Esophagus (tissue), 2 donors: Measurements from ENCODE around the gene PVR. TPM values are rescaled to one million over a fixed set of nuclear protein-coding genes. Genes with fewer than 3 reads are reported as not detected.
"Not testable (repeated sequence)": the region's sequence is repeated elsewhere in the genome, so short reads cannot be mapped to it uniquely, and the experiment has no call there.

Experiments
- H3K27ac ChIP-seq, 2 donors: one replicate each; pipeline ENCODE4 v1.5.1; 2013; ENCODE audit warnings: low read depth in 2 of 2, mild to moderate bottlenecking in 2 of 2, inconsistent platforms in 1 of 2, low read length in 1 of 2, moderate library complexity in 1 of 2
- H3K27me3 ChIP-seq, 2 donors: one replicate each; pipeline ENCODE4 v1.6.1; 2013; ENCODE audit warnings: low read length in 2 of 2, control low read depth in 1 of 2, mild to moderate bottlenecking in 1 of 2; ENCODE audit not compliant: insufficient read depth in 2 of 2, control insufficient read depth in 1 of 2
- H3K36me3 ChIP-seq, 2 donors: one replicate each; pipeline ENCODE4 v1.6.1; 2013; ENCODE audit warnings: low read length in 1 of 2; ENCODE audit not compliant: control insufficient read depth in 2 of 2, insufficient read depth in 2 of 2
- H3K4me1 ChIP-seq, 2 donors: one replicate each; pipeline ENCODE4 v1.6.1; 2013; ENCODE audit warnings: low read length in 1 of 2; ENCODE audit not compliant: control insufficient read depth in 2 of 2, insufficient read depth in 2 of 2
- H3K4me3 ChIP-seq, 2 donors: one replicate each; pipeline ENCODE4 v1.5.1; 2013; ENCODE audit warnings: low read length in 2 of 2, mild to moderate bottlenecking in 2 of 2, low read depth in 1 of 2, moderate library complexity in 1 of 2
- H3K9me3 ChIP-seq, 2 donors: one replicate each; pipeline ENCODE4 v1.6.1; 2013; ENCODE audit warnings: mild to moderate bottlenecking in 2 of 2, low read depth in 1 of 2, low read length in 1 of 2, moderate library complexity in 1 of 2; ENCODE audit not compliant: control insufficient read depth in 2 of 2, insufficient read depth in 1 of 2
- WGBS, 2 donors: extraction: QIAGEN DNeasy Blood & Tissue Kit; methylation state at CpG; one replicate each; pipeline ENCODE4 v1.1.7; 2013; 5-methylcytosine and 5-hydroxymethylcytosine counted together
- polyA plus RNA-seq, 2 donors: library from polyadenylated mRNA; stranded (reverse); fragments of 200-250 nt; gene quantifications; one replicate each; pipeline ENCODE4 v1.2.3, GENCODE V29; 2013
- donor health status: healthy with polysubstance abuse.
- donor health status: Bipolar disorder and iron deficiency.

Gene PVR
- polyA plus RNA-seq, 2 donors, result 9.5 to 10.2 TPM

DNA sequence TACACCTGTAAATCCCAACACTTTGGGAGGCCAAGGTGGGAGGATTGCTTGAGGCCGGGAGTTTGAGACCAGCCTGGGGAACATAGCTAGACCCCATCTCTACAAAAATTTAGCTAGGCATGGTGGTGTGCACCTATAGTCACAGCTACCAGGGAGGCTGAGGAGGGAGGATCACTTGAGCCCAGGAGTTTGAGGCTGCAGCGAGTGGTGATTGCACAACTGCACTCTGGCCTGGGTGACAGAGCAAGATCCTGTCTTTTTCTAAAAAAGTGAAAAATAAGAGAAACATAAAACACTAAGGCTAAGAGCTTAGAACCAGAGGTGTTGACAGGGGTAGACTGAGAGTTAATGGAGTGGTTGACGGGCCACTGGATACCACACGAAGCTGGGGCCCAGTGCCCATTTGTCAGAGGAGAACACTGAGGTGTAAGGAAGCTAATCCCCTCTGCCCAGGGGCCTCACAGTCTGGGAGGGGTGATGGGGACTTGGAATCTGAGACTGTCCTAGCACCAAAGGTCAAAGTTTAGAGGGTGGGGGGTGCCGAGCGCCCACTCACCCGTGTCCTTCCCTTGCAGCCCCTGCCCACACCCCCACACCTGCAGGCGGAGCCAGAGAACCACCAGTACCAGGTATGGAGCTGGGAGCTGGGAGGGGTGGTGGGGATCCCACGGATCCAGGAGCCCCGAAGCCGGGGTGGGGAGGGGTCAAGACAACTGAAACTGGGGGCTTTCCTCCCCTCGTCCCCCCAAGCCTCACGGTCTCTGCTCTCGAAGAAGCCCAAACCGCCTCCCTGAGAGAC lies 38.5 kb downstream of the PVR start:
- Histone ChIP-seq H3K36me3 (peaks cover 0 to 7% of the 10 kb centered on the region in 2 donors), H3K27ac (no peak overlapping the region), H3K4me1 (peaks cover 0 to 4% of the 10 kb centered on the region in 2 donors), H3K9me3 (no peaks in the 10 kb centered on the region), H3K27me3 (no peaks in the 10 kb centered on the region), H3K4me3 (no peak overlapping the region)
- 83 to 86% methylated on average over 15 of the region's 15 CpGs for WGBS, 2 donors

- WGBS, 2 donors, result 87 to 94% methylated on average over 2 of the region's 2 CpGs
- H3K4me3 ChIP-seq, result no peak overlapping the region
- no peaks in the 10 kb centered on the region for H3K9me3 ChIP-seq
- no peaks in the 10 kb centered on the region for H3K27me3 ChIP-seq
- peaks cover 0 to 7% of the 10 kb centered on the region in 2 donors for H3K36me3 ChIP-seq
- H3K4me1 ChIP-seq, result peaks cover 0 to 4% of the 10 kb centered on the region in 2 donors
- no peak overlapping the region for H3K27ac ChIP-seq
These were observed 39.1 kb downstream of the PVR start for GRCh38 chr19:44682807-44683206.

GRCh38 chr19:44683434-44684210 lies 39.9 kb downstream of the PVR start:
- Histone ChIP-seq H3K27me3 (no peaks in the 10 kb centered on the region), H3K27ac (no peak overlapping the region), H3K4me1 (peaks cover 0 to 4% of the 10 kb centered on the region in 2 donors), H3K9me3 (no peaks in the 10 kb centered on the region), H3K36me3 (peaks cover 0 to 7% of the 10 kb centered on the region in 2 donors), H3K4me3 (no peak overlapping the region)
- WGBS, 2 donors, result 74 to 77% methylated on average over 8 to 9 of the region's 9 CpGs

DNA sequence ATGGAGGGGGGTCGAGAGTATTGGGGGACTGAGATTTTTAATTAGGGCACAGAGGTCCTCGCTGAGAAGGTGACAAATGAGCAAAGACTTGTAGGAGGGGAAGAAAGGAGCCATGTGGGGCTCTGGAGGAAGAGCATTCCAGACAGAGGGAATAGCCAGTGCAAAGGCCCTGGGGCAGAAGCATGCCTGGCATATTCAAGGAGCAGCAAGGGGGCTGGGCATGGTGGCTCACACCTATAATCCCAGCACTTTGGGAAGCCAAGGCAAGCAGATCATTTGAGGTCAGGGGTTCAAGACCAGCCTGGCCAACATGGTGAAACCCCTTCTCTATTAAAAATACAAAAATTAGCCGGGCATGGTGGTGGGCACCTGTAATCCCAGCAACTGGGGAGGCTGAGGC lies 40.7 kb downstream of the PVR start:
- WGBS, 2 donors, result 87 to 94% methylated on average over 3 of the region's 3 CpGs
- not testable (repeated sequence) for H3K36me3 ChIP-seq, H3K27me3 ChIP-seq, H3K9me3 ChIP-seq, H3K4me1 ChIP-seq, H3K4me3 ChIP-seq
- peak overlapping the region in 1 of 2 donors; percentile 77 for H3K27ac ChIP-seq

DNA sequence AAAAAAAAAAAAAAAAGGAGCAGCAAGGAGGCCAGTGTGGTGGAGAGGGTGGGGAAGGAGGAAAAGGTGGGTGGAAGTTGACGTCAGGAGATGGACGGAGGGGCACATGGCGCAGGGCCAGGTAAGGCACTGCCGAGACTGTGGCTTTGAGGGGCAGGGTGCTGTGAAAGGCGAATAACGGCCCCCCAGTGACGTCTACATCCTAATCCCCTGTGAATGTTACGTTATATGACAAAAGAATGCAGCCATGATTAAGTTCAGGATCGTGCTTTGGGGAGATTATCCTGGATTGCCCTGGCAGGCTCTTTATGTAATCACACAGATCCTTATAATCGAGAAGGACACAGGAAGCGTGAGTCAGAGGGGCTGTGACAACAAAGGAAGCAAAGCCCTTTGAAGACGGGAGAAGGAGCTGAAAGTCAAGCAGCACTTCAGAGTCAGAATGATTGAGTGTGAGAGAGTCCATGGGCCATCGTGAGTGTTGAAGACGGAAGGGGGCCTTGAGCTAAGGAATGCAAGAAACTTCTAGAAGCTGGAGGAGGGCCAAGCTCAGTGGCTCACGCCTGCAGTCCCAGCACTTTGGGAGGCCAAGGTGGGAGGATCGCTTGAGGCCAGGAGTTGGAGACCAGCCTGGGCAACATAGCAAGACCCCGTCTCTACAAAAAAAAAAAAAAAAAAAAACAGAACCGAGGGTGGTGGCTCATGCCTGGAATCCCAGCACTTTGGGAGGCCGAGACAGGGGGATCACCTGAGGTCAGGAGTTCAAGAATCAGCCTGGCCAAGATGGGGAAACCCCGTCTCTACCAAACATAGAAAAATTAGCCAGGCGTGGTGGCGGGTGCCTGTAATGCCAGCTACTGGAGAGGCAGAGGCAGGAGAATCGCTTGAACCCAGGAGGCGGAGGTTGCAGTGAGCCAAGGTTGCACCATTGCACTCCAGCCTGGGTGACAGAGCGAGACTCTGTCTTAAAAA lies 41.5 kb downstream of the PVR start:
- H3K36me3 ChIP-seq, result peaks cover 0 to 7% of the 10 kb centered on the region in 2 donors
- no peak overlapping the region for H3K4me3 ChIP-seq
- H3K9me3 ChIP-seq, result no peaks in the 10 kb centered on the region
- H3K27ac ChIP-seq, result peak overlapping the region; percentile 32 to 77
- H3K4me1 ChIP-seq, result peaks cover 0 to 8% of the 10 kb centered on the region in 2 donors
- whole genome bisulfite sequencing, 2 donors, result 32 to 37% methylated on average over 25 of the region's 25 CpGs
- no peaks in the 10 kb centered on the region for H3K27me3 ChIP-seq

DNA sequence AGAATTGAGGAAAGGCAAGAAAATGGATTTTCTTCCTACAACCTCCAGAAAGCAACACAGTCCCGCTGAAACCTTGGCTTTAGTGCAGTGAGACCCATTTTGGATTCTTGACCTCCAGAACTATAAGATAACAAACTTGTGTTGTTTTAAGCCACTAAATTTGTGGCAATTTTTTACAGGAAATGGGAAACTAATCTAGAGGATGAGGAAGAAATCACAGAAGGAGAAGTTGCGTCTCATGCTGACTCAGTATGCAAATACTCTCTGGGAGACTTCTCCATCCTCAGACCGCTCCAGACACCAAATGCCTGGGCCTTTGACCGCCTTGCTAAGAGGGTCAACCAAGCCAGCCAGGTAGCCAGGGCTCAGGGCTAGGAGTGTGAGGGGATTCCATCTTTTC lies 42.2 kb downstream of the PVR start:
- H3K27me3 ChIP-seq, result no peaks in the 10 kb centered on the region
- no peak overlapping the region for H3K4me3 ChIP-seq
- H3K36me3 ChIP-seq, result peaks cover 0 to 7% of the 10 kb centered on the region in 2 donors
- no peak overlapping the region for H3K27ac ChIP-seq
- H3K9me3 ChIP-seq, result no peaks in the 10 kb centered on the region
- peaks cover 0 to 8% of the 10 kb centered on the region in 2 donors for H3K4me1 ChIP-seq
- 69 to 76% methylated on average over 4 of the region's 4 CpGs for WGBS, 2 donors

DNA sequence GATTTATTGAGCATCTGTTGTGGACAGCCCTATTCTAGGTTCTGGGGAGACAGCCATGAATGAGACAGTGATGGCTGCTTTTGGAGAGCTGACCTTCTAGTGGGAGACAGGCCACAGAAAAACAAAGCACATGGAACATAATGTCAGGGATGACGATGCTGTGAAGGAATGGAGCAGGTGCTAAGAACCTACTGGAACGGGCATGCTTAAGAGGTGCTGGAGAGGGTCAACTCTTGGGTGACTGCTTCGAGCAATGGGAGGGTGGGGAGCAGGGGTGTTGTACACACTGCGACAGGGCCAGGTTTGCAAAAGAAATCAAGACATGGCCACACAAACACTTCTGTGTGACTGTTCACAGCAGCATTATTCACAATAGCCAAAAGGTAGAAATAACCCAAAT lies 43.2 kb downstream of the PVR start:
- Histone ChIP-seq H3K4me1 (peaks cover 0 to 11% of the 10 kb centered on the region in 2 donors), H3K27me3 (no peaks in the 10 kb centered on the region), H3K4me3 (no peak overlapping the region), H3K27ac (no peak overlapping the region), H3K9me3 (no peaks in the 10 kb centered on the region), H3K36me3 (peaks cover 0 to 7% of the 10 kb centered on the region in 2 donors)
- WGBS, 2 donors, result 71 to 80% methylated on average over 4 of the region's 4 CpGs

DNA sequence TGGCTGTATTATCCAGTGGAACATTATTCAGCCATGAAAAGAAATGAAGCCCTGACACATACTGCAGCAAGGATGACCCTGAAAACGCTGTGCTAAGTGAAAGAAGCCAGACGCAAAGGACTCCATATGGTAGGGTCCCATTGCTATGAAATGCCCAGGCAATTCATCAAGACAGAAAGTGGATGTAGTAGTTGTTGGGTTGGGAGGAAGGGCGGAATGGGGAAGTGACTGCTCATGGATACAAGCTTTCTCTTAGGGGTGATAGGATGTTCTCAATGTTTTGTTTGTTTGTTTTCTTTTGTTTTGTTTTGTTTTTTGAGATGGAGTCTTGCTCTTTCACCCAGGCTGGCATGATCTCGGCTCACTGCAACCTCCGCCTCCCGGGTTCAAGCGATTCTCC lies 44.2 kb downstream of the PVR start:
- peaks cover 0 to 12% of the 10 kb centered on the region in 2 donors for H3K4me1 ChIP-seq
- no peak overlapping the region for H3K4me3 ChIP-seq
- 90 to 92% methylated on average over 7 of the region's 7 CpGs for WGBS, 2 donors
- no peaks in the 10 kb centered on the region for H3K27me3 ChIP-seq
- peaks cover 0 to 7% of the 10 kb centered on the region in 2 donors for H3K36me3 ChIP-seq
- no peaks in the 10 kb centered on the region for H3K9me3 ChIP-seq
- H3K27ac ChIP-seq, result no peak overlapping the region
